ENCODE measurements around the gene ATP2A2. TPM values are rescaled to one million over a fixed set of nuclear protein-coding genes. Genes with fewer than 3 reads are reported as not detected.
A peak's percentile ranks its signal among the peaks of the same experiment; 100 is the strongest.
"Not testable (repeated sequence)": the region's sequence is repeated elsewhere in the genome, so short reads cannot be mapped to it uniquely, and the experiment has no call there.

ATP2A2 gene
- total RNA-seq, 1 donor, result 87.3 TPM

- no peak for DNase-seq (ENCODE audit: low read depth in 2 of 3, low spot score in 2 of 3)
These were observed 80.2 kb downstream of the ATP2A2 start for GRCh38 chr12:110361216-110361615.

GRCh38 chr12:110365489-110366320 is 84.7 kb downstream of the ATP2A2 start:
- no peak for DNase-seq (ENCODE audit: low read depth in 2 of 3, low spot score in 2 of 3)

GRCh38 chr12:110366321-110367142 is 85.5 kb downstream of the ATP2A2 start:
- peak in 2 of 3 donors; percentile 39 to 58 for DNase-seq (ENCODE audit: low read depth in 2 of 3, low spot score in 2 of 3)

GRCh38 chr12:110367181-110367864 is 86.3 kb downstream of the ATP2A2 start:
- no peak for DNase-seq (ENCODE audit: low read depth in 2 of 3, low spot score in 2 of 3)

GRCh38 chr12:110369992-110370391 is 88.9 kb downstream of the ATP2A2 start:
- no peak for DNase-seq (ENCODE audit: low read depth in 2 of 3, low spot score in 2 of 3)

- DNase-seq (ENCODE audit: low read depth in 2 of 3, low spot score in 2 of 3), result no peak
These were observed 89.7 kb downstream of the ATP2A2 start for GRCh38 chr12:110370732-110371231.

- no peak for DNase-seq (ENCODE audit: low read depth in 2 of 3, low spot score in 2 of 3)
These were observed 90.5 kb downstream of the ATP2A2 start for GRCh38 chr12:110371408-110372055.

- DNase-seq (ENCODE audit: low read depth in 2 of 3, low spot score in 2 of 3), result no peak
These were observed 91.0 kb downstream of the ATP2A2 start for GRCh38 chr12:110372056-110372425.

GRCh38 chr12:110373025-110373424 is 92.0 kb downstream of the ATP2A2 start:
- no peak for DNase-seq (ENCODE audit: low read depth in 2 of 3, low spot score in 2 of 3)

GRCh38 chr12:110373425-110373824 is 92.4 kb downstream of the ATP2A2 start:
- no peak for DNase-seq (ENCODE audit: low read depth in 2 of 3, low spot score in 2 of 3)

- DNase-seq (ENCODE audit: low read depth in 2 of 3, low spot score in 2 of 3), result no peak
These were observed 93.0 kb downstream of the ATP2A2 start for GRCh38 chr12:110373962-110374611.

- not testable (repeated sequence) for DNase-seq (ENCODE audit: low read depth in 2 of 3, low spot score in 2 of 3)
These were observed 97.2 kb downstream of the ATP2A2 start for GRCh38 chr12:110378131-110378790.

- no peak for DNase-seq (ENCODE audit: low read depth in 2 of 3, low spot score in 2 of 3)
These were observed 98.2 kb downstream of the ATP2A2 start for GRCh38 chr12:110379197-110379596.

GRCh38 chr12:110379631-110380030 is 98.6 kb downstream of the ATP2A2 start:
- no peak for DNase-seq (ENCODE audit: low read depth in 2 of 3, low spot score in 2 of 3)

- DNase-seq (ENCODE audit: low read depth in 2 of 3, low spot score in 2 of 3), result no peak
These were observed 101.6 kb downstream of the ATP2A2 start for GRCh38 chr12:110382683-110383082.

All from hematopoietic multipotent progenitor cell (in vitro differentiated cells).